Naive B cell (primary cell): ENCODE measurements around the gene MUC20. TPM values are rescaled to one million over a fixed set of nuclear protein-coding genes. Genes with fewer than 3 reads are reported as not detected.
"Not testable (repeated sequence)": the region's sequence is repeated elsewhere in the genome, so short reads cannot be mapped to it uniquely, and the experiment has no call there.

Experiments used
- ATAC-seq, 2 donors: fragments of 150-1000 bp; cut with Tn5 transposase; 2 replicates each; pipeline ENCODE4 v1.10.0; 2021; ENCODE audit warnings: low read depth in 2 of 2, mild to moderate bottlenecking in 2 of 2, moderate library complexity in 2 of 2
- DNase-seq: peaks from one replicate; pipeline ENCODE4 v3.0.0; 2022
- H3K27ac Mint-ChIP-seq, 6 donors: one replicate each; pipeline ENCODE4 v1.8.0; 2020 to 2022; ENCODE audit warnings: mild to moderate bottlenecking in 6 of 6, mixed read lengths in 6 of 6, moderate library complexity in 5 of 6, inconsistent platforms in 2 of 6
- H3K27me3 Mint-ChIP-seq, 3 donors: one replicate each; pipeline ENCODE4 v1.8.0; 2021 to 2022; ENCODE audit warnings: mixed read lengths in 3 of 3, mild to moderate bottlenecking in 1 of 3
- H3K36me3 Mint-ChIP-seq, 2 donors: one replicate each; pipeline ENCODE4 v1.8.0; 2020 to 2022; ENCODE audit warnings: mixed read lengths in 2 of 2, inconsistent platforms in 1 of 2, mild to moderate bottlenecking in 1 of 2
- H3K4me1 Mint-ChIP-seq, 3 donors: one replicate each; pipeline ENCODE4 v1.8.0; 2020 to 2022; ENCODE audit warnings: mixed read lengths in 3 of 3, inconsistent platforms in 1 of 3, mild to moderate bottlenecking in 1 of 3, moderate library complexity in 1 of 3
- H3K4me3 Mint-ChIP-seq, 8 donors: one replicate each; pipeline ENCODE4 v1.8.0; 2020 to 2022; ENCODE audit warnings: mild to moderate bottlenecking in 8 of 8, mixed read lengths in 8 of 8, moderate library complexity in 8 of 8, inconsistent platforms in 2 of 8
- H3K9me3 Mint-ChIP-seq, 7 donors: one replicate each; pipeline ENCODE4 v1.8.0; 2020 to 2022; ENCODE audit warnings: mixed read lengths in 7 of 7, mild to moderate bottlenecking in 5 of 7, inconsistent platforms in 2 of 7, moderate library complexity in 1 of 7
- polyA plus RNA-seq, 6 donors: library from polyadenylated mRNA; unstranded; fragments of 300-500 nt; fragmentation: Illumina TruSeq; gene quantifications; one replicate each; pipeline ENCODE4 v1.2.3, GENCODE V29; 2021; ENCODE audit warnings: low read depth in 6 of 6

Gene MUC20
- polyA plus RNA-seq, 6 donors from 2014 or later, result 0.15 to 1.2 (median 0.83) TPM; not detected in 3

DNA sequence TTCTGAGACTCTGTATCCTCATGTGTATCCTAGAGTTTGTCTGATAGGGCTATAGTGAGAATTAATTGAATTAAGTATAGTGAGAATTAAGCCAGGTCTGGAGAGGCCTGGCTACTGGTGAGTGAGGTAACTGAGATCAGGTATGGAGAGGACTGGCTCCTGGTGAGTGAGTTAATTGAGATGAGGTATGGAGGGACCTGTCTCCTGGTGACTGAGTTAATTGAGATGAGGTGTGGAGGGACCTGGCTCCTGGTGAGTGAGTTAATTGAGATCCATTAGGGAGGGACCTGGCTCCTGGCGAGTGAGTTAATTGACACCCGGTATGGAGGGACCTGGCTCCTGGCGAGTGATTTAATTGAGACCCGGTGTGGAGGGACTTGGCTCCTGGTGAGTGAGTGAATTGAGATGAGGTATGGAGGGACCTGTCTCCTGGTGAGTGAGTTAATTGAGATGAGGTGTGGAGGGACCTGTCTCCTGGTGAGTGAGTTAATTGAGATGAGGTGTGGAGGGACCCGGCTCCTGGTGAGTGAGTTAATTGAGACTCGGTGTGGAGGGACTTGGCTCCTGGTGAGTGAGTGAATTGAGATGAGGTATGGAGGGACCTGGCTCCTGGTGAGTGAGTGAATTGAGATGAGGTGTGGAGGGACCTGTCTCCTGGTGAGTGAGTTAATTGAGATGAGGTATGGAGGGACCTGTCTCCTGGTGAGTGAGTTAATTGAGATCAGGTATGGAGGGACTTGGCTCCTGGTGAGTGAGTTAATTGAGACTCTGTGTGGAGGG is 10.5 kb upstream of the MUC20 start:
- not testable (repeated sequence) for H3K4me3 Mint-ChIP-seq, ATAC-seq, H3K4me1 Mint-ChIP-seq, H3K27me3 Mint-ChIP-seq, H3K9me3 Mint-ChIP-seq, DNase-seq
- Mint-ChIP-seq H3K36me3 (peaks cover 31 to 47% of the 10 kb centered on the region in 2 donors), H3K27ac (peak overlapping the region in 1 of 6 donors; percentile 62)

DNA sequence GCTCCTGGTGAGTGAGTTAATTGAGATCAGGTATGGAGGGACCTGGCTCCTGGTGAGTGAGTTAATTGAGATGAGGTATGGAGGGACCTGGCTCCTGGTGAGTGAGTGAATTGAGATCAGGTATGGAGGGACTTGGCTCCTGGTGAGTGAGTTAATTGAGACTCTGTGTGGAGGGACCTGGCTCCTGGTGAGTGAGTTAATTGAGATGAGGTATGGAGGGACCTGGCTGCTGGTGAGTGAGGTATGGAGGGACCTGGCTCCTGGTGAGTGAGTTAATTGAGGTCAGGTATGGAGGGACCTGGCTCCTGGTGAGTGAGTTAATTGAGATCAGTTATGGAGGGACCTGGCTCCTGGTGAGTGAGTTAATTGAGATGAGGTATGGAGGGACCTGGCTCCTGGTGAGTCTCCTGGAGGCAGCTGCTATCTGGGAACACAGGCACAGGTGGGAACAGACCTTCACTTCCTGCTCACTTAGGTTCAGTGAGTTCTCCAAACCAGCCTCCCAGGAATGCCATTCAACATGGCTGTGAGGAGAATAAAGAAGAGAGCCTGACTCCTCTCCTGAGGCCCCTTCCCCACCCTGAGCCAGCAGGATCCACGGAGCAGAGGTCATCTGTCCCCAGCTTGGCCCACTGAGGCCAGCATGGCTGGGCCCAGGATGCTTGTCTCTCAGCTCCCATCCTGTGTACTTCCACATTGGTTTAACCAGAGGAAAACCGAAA is 9.5 kb upstream of the MUC20 start:
- not testable (repeated sequence) for H3K4me3 Mint-ChIP-seq, H3K9me3 Mint-ChIP-seq, H3K4me1 Mint-ChIP-seq, H3K27ac Mint-ChIP-seq, DNase-seq, H3K27me3 Mint-ChIP-seq
- peak in 1 of 2 donors; percentile 5 for ATAC-seq
- peaks cover 34 to 48% of the 10 kb centered on the region in 2 donors for H3K36me3 Mint-ChIP-seq

DNA sequence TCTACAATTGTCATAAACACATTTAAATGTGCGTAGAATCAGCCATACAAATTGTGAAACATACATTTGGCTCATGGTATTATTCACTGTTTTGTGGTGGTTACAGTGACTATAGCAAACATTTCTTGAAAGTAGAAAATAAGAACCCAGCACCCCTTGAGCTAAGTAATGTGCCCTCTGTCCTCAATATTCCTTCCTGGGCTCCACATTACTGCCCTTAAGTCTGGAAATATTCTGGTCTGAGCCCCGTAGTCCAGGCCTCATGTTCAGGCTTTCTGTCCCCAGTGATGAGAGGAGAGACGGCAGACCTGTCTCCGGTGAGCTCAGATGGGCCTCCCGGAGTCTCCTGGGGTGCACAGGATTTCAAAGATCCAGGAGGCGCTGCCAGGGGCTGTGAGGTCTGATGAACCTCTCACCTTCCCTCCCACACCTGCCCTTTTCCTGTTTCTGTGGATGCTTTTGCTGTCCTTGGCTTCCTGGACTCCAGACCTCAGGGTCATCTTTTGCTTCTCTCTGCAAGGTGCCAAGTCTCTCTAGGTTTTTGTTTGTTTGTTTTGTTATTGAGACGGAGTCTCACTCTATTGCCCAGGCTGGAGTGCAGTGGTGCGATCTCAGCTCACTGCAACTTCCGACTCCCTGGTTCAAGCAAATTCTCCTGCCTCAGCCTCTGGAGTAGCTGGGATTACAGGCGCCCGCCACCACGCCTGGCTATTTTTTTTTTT is 8.8 kb upstream of the MUC20 start:
- DNase-seq (no peak), ATAC-seq (peak in 1 of 2 donors; percentile 39)
- no peak overlapping the region for H3K4me3 Mint-ChIP-seq
- no peaks in the 10 kb centered on the region for H3K27me3 Mint-ChIP-seq
- peak overlapping the region in 1 of 6 donors; percentile 44 for H3K27ac Mint-ChIP-seq
- peaks cover 34 to 48% of the 10 kb centered on the region in 2 donors for H3K36me3 Mint-ChIP-seq
- peaks cover 2 to 8% (median 5%) of the 10 kb centered on the region in 3 donors for H3K4me1 Mint-ChIP-seq
- peaks cover 0 to 2% (median 0%) of the 10 kb centered on the region in 7 donors for H3K9me3 Mint-ChIP-seq

DNA sequence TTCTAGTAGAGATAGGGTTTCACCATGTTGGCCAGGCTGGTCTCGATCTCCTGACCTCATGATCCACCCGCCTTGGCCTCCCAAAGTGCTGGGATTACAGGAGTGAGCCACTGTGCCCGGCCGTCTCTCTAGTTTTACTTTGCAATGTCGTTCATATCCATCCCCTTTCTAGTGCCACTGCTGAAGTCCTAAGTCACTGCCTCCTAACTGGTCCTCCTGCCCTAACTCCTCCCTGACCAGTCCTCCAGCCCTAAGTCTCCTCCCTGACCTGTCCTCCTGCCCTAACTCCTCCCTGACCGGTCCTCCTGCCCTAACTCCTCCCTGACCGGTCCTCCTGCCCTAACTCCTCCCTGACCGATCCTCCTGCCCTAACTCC is 8.3 kb upstream of the MUC20 start:
- not testable (repeated sequence) for H3K4me3 Mint-ChIP-seq, H3K27ac Mint-ChIP-seq, H3K9me3 Mint-ChIP-seq, DNase-seq, H3K4me1 Mint-ChIP-seq, H3K27me3 Mint-ChIP-seq
- ATAC-seq, result peak in 1 of 2 donors; percentile 39
- H3K36me3 Mint-ChIP-seq, result peaks cover 34 to 48% of the 10 kb centered on the region in 2 donors

DNA sequence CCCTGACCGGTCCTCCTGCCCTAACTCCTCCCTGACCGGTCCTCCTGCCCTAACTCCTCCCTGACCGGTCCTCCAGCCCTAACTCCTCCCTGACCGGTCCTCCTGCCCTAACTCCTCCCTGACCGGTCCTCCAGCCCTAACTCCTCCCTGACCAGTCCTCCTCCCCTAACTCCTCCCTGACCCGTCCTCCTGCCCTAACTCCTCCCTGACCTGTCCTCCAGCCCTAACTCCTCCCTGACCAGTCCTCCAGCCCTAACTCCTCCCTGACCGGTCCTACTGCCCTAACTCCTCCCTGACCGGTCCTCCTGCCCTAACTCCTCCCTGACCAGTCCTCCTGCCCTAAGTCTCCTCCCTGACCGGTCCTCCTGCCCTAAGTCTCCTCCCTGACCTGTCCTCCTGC is 7.6 kb upstream of the MUC20 start:
- H3K27me3 Mint-ChIP-seq, H3K4me3 Mint-ChIP-seq, H3K27ac Mint-ChIP-seq, DNase-seq, ATAC-seq, H3K9me3 Mint-ChIP-seq, H3K4me1 Mint-ChIP-seq: not testable (repeated sequence)
- peaks cover 34 to 48% of the 10 kb centered on the region in 2 donors for H3K36me3 Mint-ChIP-seq

DNA sequence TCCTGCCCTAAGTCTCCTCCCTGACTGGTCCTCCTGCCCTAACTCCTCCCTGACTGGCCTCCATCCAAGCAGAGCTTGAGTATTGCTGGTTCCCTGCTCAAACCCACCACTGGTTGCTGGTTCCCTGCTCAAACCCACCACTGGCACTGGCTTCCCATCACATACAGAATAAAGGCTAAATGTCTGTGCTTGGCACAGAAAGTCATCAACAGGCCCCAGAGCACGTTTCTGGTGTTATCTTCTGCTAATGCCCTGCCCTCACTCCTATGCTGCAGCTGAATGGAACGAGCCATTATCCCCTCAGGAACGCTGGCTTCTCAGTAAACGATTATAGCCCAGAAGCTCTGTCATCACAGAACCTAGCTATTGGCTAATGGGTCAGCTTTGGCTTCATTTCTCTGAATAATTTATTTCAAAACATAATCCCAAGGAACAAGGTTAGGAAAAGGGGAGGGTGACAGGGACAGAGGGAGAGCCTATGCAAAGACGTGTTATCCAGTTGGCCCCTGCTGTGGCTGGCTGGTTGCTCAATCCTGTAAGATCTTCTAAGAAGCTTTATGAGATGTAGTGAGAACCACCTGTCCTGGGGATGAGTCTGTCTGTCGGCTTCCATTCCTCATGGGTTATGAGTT is 6.3 kb upstream of the MUC20 start:
- Mint-ChIP-seq H3K27me3 (no peaks in the 10 kb centered on the region), H3K36me3 (peaks cover 27 to 41% of the 10 kb centered on the region in 2 donors), H3K9me3 (peaks cover 0 to 2% (median 0%) of the 10 kb centered on the region in 7 donors), H3K4me1 (peaks cover 2 to 8% (median 5%) of the 10 kb centered on the region in 3 donors), H3K4me3 (no peak overlapping the region), H3K27ac (peak overlapping the region in 1 of 6 donors; percentile 15)
- no peak for DNase-seq
- no peak for ATAC-seq

DNA sequence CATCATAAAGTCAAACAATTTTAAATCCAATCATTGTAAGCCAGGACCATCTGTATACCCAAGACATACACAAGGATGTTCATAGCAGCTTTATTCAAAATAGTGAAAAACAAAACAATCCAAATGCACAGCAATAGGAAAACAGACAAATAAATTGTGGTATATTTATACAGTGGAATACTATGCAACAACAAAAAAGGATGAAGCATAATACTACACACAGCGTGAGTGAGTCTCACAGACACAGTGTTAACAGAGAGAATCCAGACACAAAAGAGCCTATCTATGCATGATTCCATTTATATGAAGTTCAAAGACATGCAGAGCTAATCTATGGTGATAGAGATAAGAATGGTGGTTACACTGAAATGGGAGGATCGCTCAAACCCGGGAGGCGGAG is 5.6 kb upstream of the MUC20 start:
- DNase-seq (no peak), ATAC-seq (no peak)
- Mint-ChIP-seq H3K36me3 (peaks cover 20 to 35% of the 10 kb centered on the region in 2 donors), H3K9me3 (peaks cover 0 to 2% (median 0%) of the 10 kb centered on the region in 7 donors), H3K27me3 (no peaks in the 10 kb centered on the region), H3K27ac (peak overlapping the region in 1 of 6 donors; percentile 24), H3K4me1 (peaks cover 2 to 8% (median 5%) of the 10 kb centered on the region in 3 donors), H3K4me3 (no peak overlapping the region)

DNA sequence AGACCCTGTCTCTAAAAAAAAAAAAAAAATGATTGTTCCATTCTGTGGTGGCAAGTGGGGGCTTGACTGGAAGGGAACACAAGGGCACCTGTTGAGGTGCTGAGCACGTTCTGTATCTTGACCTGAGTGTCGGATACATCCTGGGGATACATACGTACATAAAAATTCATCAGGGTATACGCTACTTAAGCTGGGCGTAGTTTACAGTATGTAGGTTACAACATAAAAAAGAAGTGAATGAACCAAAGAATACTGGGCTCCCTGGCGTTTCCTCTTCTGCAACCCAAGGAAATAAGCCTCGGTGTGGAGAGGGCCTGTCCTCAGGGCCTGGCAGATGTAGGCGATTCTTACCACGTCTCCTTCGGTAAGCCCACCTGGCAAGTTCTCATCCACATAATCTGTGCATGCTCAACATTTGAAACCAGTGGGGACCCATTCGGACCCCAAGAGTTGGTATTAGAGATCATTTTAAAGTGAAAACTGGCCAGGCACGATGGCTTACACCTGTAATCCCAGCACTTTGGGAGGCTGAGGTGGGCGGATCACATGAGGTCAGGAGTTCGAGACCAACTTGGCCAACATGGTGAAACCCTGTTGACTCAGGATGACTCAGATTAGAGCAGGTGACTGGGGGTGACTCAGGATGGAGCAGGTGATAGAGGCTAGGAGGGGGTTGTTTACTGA is 5.1 kb upstream of the MUC20 start:
- ATAC-seq (no peak), DNase-seq (no peak)
- Mint-ChIP-seq H3K27ac (peak overlapping the region in 2 of 6 donors; percentile 0 to 24), H3K9me3 (peaks cover 0 to 2% (median 0%) of the 10 kb centered on the region in 7 donors), H3K4me3 (no peak overlapping the region), H3K27me3 (no peaks in the 10 kb centered on the region), H3K36me3 (peaks cover 18 to 29% of the 10 kb centered on the region in 2 donors), H3K4me1 (peaks cover 2 to 8% (median 5%) of the 10 kb centered on the region in 3 donors)

DNA sequence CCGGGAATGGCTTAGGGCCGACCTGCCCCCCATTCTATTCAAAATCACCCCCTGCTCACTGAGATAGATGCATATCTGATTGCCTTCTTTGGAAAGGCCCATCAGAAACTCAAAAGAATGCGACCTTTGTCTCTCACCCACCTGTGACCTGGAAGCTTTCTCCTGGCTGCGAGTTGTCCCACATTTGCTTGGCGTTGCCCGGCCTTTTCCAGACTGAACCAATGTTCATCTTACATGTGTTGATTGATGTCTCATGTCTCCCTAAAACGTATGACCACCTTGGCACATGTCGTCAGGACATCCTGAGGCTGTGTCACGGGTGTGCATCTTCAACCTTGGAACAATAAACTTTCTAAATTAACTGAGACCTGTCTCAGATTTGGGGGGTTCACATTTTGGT is 3.4 kb upstream of the MUC20 start:
- peaks cover 2 to 11% (median 5%) of the 10 kb centered on the region in 3 donors for H3K4me1 Mint-ChIP-seq
- H3K27ac Mint-ChIP-seq, result no peak overlapping the region
- no peak for ATAC-seq
- DNase-seq, result no peak
- peaks cover 0 to 2% (median 0%) of the 10 kb centered on the region in 7 donors for H3K9me3 Mint-ChIP-seq
- H3K4me3 Mint-ChIP-seq, result no peak overlapping the region
- H3K27me3 Mint-ChIP-seq, result no peaks in the 10 kb centered on the region
- H3K36me3 Mint-ChIP-seq, result peaks cover 10 to 14% of the 10 kb centered on the region in 2 donors

DNA sequence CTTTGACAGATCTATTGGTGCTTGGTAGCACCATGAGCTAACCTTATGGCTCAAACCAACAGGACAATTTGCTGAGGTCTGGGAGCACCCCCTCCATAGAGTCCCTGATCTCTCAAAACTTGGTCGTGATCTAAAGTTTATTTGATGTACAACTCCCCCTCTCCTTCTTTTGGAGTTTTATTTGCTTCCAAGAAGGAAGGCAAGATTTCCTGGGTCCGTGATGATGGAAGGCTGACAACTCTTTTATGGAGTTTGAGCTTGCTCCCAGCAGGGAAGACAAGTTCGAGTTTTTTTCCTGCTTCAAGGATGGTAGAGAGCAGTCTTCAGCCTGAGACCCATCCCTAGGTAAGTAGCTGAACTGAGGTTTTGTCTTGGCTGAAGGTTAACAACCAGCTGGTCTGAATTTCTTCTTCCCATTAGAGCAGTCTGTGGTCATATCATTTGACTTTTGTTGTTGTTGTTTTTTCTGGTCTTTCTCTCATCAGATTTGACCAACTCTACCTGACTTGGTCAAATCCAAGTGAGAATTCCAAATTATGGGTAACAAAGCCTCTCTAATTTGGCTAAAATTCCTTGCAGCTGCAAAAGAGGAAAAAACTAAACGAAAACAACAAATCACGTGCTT is 2.8 kb upstream of the MUC20 start:
- Mint-ChIP-seq H3K4me3 (no peak overlapping the region), H3K4me1 (peaks cover 2 to 11% (median 5%) of the 10 kb centered on the region in 3 donors), H3K9me3 (peaks cover 0 to 2% (median 0%) of the 10 kb centered on the region in 7 donors), H3K27ac (no peak overlapping the region), H3K36me3 (peaks cover 10 to 13% of the 10 kb centered on the region in 2 donors), H3K27me3 (no peaks in the 10 kb centered on the region)
- DNase-seq (no peak), ATAC-seq (no peak)

DNA sequence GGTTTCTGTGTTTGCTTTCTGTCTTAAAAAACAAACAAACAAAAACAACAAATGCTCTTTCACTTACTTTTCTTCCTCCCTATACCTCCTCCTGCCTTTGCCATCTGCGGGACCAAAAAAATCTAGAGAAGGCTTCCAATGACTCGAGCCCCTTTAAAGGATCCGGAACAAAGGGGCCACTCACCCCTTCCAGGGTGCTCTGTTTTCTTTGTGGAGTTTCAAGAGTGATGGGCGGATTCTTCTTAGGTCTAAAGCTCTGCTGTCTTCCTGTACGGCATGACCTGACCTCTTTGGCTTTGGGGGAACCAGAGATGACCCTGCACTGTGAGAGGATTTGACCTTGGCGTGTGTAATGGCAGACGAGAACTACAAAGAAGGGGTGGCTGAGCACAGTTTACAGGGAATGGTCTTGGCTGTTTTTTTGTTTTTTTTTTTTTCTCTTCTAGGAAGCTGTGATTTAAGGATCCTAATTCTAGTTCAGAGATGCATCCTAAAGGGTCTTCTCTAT is 2.2 kb upstream of the MUC20 start:
- no peak overlapping the region for H3K4me3 Mint-ChIP-seq
- DNase-seq, result no peak
- H3K4me1 Mint-ChIP-seq, result peaks cover 2 to 11% (median 5%) of the 10 kb centered on the region in 3 donors
- H3K36me3 Mint-ChIP-seq, result peaks cover 10 to 13% of the 10 kb centered on the region in 2 donors
- peaks cover 0 to 2% (median 0%) of the 10 kb centered on the region in 7 donors for H3K9me3 Mint-ChIP-seq
- H3K27ac Mint-ChIP-seq, result peak overlapping the region in 1 of 6 donors; percentile 17
- no peaks in the 10 kb centered on the region for H3K27me3 Mint-ChIP-seq
- no peak for ATAC-seq
